OCI-LY3 (cell line): ENCODE measurements around the gene RAD51B.

Source experiments
- H2AFZ ChIP-seq: fragments of 200-600, 300-600 bp; shearing (Covaris generic); 2 replicates; pipeline ENCODE4 v1.6.0; 2014; ENCODE audit warnings: antibody characterized with exemption, low read depth, low read length
- H3K27ac ChIP-seq: fragments of 200-600, 300-600 bp; sonication (generic); 2 replicates; pipeline ENCODE4 v1.5.1; 2014; ENCODE audit warnings: mild to moderate bottlenecking, low read length, moderate library complexity, mixed read lengths
- H3K27me3 ChIP-seq: fragments of 200-600, 300-600 bp; sonication (generic); 2 replicates; pipeline ENCODE4 v1.6.1; 2014; ENCODE audit warnings: low read depth, low read length, mixed read lengths
- H3K36me3 ChIP-seq: fragments of 200-600, 300-600 bp; sonication (generic); replicated peaks from 2 replicates; pipeline ENCODE3; 2014; ENCODE audit warnings: low read depth, low read length, mixed read lengths
- H3K4me1 ChIP-seq: fragments of 300-600, 200-600 bp; sonication (generic); 2 replicates; pipeline ENCODE4 v1.6.1; 2014; ENCODE audit warnings: low read length, mixed read lengths
- H3K4me2 ChIP-seq: fragments of 200-600, 300-600 bp; sonication (generic); 2 replicates; pipeline ENCODE4 v1.6.1; 2014; ENCODE audit warnings: low read length, mixed read lengths
- H3K4me3 ChIP-seq: fragments of 300-600, 200-600 bp; sonication (generic); 2 replicates; pipeline ENCODE4 v1.5.1; 2014; ENCODE audit warnings: antibody characterized with exemption, mild to moderate bottlenecking, low read length, moderate library complexity
- H3K79me2 ChIP-seq: fragments of 300-600, 200-600 bp; shearing (Covaris generic); 2 replicates; pipeline ENCODE4 v1.6.1; 2014; ENCODE audit warnings: mild to moderate bottlenecking, low read length, mixed read lengths
- H3K9ac ChIP-seq: fragments of 300-600, 200-600 bp; shearing (Covaris generic); 2 replicates; pipeline ENCODE4 v1.6.0; 2014; ENCODE audit warnings: mild to moderate bottlenecking, low read length, moderate library complexity
- H3K9me3 ChIP-seq: fragments of 200-600, 300-600 bp; shearing (Covaris generic); 2 replicates; pipeline ENCODE4 v1.6.1; 2014; ENCODE audit warnings: low read length, mixed read lengths; ENCODE audit not compliant: insufficient read depth
- H4K20me1 ChIP-seq: fragments of 200-600, 300-600 bp; sonication (generic); 2 replicates; pipeline ENCODE4 v1.6.1; 2016; ENCODE audit warnings: low read length, mixed read lengths; ENCODE audit not compliant: insufficient read depth
- EZH2phosphoT487 ChIP-seq: fragments of 200-600 bp; shearing (Covaris generic); IDR thresholded peaks from 2 replicates; pipeline ENCODE4 v1.6.1; 2018; ENCODE audit warnings: antibody characterized with exemption, mixed run types, low read depth
- TF ChIP-seq, protein P1 (sequence below): fragments of 200-600, 300-600 bp; sonication (generic); IDR thresholded peaks from 2 replicates; pipeline ENCODE4 v1.5.1; 2014; ENCODE audit warnings: antibody characterized with exemption, low read length, low read depth

The RAD51B gene

DNA sequence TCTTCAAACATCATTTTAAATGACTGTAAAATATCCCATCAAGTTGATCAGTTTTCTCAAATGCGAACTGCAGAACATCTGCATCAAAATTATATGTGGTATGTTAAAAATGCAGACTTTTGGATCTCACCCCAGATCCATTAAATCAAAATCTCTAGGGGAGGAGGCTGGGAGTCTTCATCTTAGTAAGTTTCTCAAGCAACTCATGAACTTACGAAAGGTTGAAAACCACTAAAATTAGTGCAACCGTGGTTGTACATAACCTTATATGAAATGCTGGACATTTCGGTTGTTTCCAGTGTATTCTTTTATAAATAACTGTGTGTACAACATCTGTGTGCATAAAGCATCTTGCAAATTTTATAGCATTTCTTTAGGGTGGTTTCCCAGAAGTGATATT, 934.1 kb downstream of the RAD51B start:
- H3K79me2 ChIP-seq = no peaks in the 10 kb centered on the region
- H3K4me2 ChIP-seq = no peak overlapping the region
- H3K9me3 ChIP-seq = no peaks in the 10 kb centered on the region
- no peak overlapping the region for H3K4me3 ChIP-seq
- H2AFZ ChIP-seq = no peak overlapping the region
- H4K20me1 ChIP-seq = no peaks in the 10 kb centered on the region
- no peaks in the 10 kb centered on the region for H3K27me3 ChIP-seq
- no peaks in the 10 kb centered on the region for H3K36me3 ChIP-seq
- TF ChIP-seq, protein P1, sequence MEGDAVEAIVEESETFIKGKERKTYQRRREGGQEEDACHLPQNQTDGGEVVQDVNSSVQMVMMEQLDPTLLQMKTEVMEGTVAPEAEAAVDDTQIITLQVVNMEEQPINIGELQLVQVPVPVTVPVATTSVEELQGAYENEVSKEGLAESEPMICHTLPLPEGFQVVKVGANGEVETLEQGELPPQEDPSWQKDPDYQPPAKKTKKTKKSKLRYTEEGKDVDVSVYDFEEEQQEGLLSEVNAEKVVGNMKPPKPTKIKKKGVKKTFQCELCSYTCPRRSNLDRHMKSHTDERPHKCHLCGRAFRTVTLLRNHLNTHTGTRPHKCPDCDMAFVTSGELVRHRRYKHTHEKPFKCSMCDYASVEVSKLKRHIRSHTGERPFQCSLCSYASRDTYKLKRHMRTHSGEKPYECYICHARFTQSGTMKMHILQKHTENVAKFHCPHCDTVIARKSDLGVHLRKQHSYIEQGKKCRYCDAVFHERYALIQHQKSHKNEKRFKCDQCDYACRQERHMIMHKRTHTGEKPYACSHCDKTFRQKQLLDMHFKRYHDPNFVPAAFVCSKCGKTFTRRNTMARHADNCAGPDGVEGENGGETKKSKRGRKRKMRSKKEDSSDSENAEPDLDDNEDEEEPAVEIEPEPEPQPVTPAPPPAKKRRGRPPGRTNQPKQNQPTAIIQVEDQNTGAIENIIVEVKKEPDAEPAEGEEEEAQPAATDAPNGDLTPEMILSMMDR = no peak
- no peak for TF ChIP-seq EZH2phosphoT487
- no peak overlapping the region for H3K27ac ChIP-seq
- H3K4me1 ChIP-seq = peaks cover 9% of the 10 kb centered on the region
- no peak overlapping the region for H3K9ac ChIP-seq

GRCh38 chr14:68755016-68755353, 935.4 kb downstream of the RAD51B start:
- Histone ChIP-seq H3K36me3 (no peaks in the 10 kb centered on the region), H3K4me3 (no peak overlapping the region), H3K27me3 (no peaks in the 10 kb centered on the region), H2AFZ (no peak overlapping the region), H3K4me1 (peaks cover 9% of the 10 kb centered on the region), H3K79me2 (no peaks in the 10 kb centered on the region), H3K9ac (no peak overlapping the region), H4K20me1 (no peaks in the 10 kb centered on the region), H3K9me3 (no peaks in the 10 kb centered on the region), H3K4me2 (no peak overlapping the region), H3K27ac (no peak overlapping the region)
- no peak for TF ChIP-seq EZH2phosphoT487
- TF ChIP-seq, protein P1 = no peak

DNA sequence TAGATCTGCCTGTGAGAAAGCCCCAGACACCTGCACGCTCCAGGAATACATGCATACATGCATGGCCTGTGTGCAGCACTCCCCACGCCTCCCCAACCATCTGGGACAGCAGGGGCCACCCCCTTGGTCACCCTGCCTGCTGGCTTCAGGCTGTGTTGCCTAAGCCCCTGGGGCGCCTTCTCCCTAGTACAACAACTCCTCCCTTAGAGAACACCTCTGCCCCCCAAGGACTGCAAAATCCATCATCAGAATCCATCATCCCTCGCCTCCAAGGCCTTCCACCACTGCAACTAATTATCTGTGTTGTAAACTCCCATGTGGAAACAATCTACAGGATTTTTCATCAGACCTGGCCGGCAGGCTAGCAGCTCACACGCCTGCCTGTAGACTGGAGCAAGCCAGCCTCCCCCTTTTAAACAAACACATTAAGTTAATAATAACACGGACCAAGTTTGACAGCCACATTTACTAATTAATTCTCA, 936.5 kb downstream of the RAD51B start:
- H3K4me3 ChIP-seq = no peak overlapping the region
- H2AFZ ChIP-seq = no peak overlapping the region
- H3K27ac ChIP-seq = no peak overlapping the region
- no peaks in the 10 kb centered on the region for H3K79me2 ChIP-seq
- no peak overlapping the region for H3K9ac ChIP-seq
- H3K4me2 ChIP-seq = no peak overlapping the region
- TF ChIP-seq, protein P1 = no peak
- no peak for TF ChIP-seq EZH2phosphoT487
- H3K4me1 ChIP-seq = peaks cover 9% of the 10 kb centered on the region
- H3K36me3 ChIP-seq = no peaks in the 10 kb centered on the region
- H4K20me1 ChIP-seq = no peaks in the 10 kb centered on the region
- no peaks in the 10 kb centered on the region for H3K9me3 ChIP-seq
- no peaks in the 10 kb centered on the region for H3K27me3 ChIP-seq

GRCh38 chr14:68756734-68757133, 937.2 kb downstream of the RAD51B start:
- Histone ChIP-seq H3K4me2 (no peak overlapping the region), H3K4me3 (no peak overlapping the region), H3K9ac (no peak overlapping the region), H3K36me3 (no peaks in the 10 kb centered on the region), H3K27ac (no peak overlapping the region), H3K4me1 (peaks cover 9% of the 10 kb centered on the region), H3K27me3 (no peaks in the 10 kb centered on the region), H3K79me2 (no peaks in the 10 kb centered on the region), H2AFZ (no peak overlapping the region), H3K9me3 (no peaks in the 10 kb centered on the region), H4K20me1 (no peaks in the 10 kb centered on the region)
- no peak for TF ChIP-seq EZH2phosphoT487
- TF ChIP-seq, protein P1 = no peak
